H1 (cell line): Measurements from ENCODE around the gene PFDN1. TPM values are rescaled to one million over a fixed set of nuclear protein-coding genes. Genes with fewer than 3 reads are reported as not detected.

Experiments
- CTCF ChIA-PET: fragments of 300-600 bp; sonication (Branson Sonifier 250); formaldehyde crosslinking; loops from one replicate; lab custom pipeline; 2021; ENCODE audit not compliant: partially characterized antibody; lab: Charles Lee
- POLR2A ChIA-PET: fragments of 300-600 bp; sonication (Branson Sonifier 250); formaldehyde crosslinking; loops from one replicate; lab custom pipeline; 2021; ENCODE audit warnings: inconsistent platforms; ENCODE audit not compliant: partially characterized antibody; lab: Charles Lee
- DNase-seq, 2 experiments: peaks; one replicate each; pipeline versions ENCODE4 v3.0.0 to v3.0.0-alpha.2; 2010 to 2022; ENCODE audit warnings: low spot score in 2 of 2, low read depth in 1 of 2, mixed read lengths in 1 of 2
- FAIRE-seq: peaks from 2 replicates; lab custom pipeline; 2011; peaks lifted over from hg19 to GRCh38; lab: Jason Lieb, UNC
- H2AFZ ChIP-seq: 2 replicates; pipeline ENCODE4 v1.8.1; 2012; ENCODE audit warnings: low read length, inconsistent platforms
- H2AK5ac ChIP-seq: 2 replicates; pipeline ENCODE4 v1.6.1; 2013; ENCODE audit warnings: low read depth, low read length
- H2BK120ac ChIP-seq: replicated peaks from 2 replicates; pipeline ENCODE3; 2013; ENCODE audit warnings: low read depth, low read length, inconsistent platforms
- H2BK12ac ChIP-seq: 2 replicates; pipeline ENCODE4 v1.6.1; 2013; ENCODE audit warnings: low read depth, low read length
- H2BK15ac ChIP-seq: 2 replicates; pipeline ENCODE4 v1.6.1; 2013; ENCODE audit warnings: low read length
- H2BK20ac ChIP-seq: 2 replicates; pipeline ENCODE4 v1.6.1; 2013; ENCODE audit warnings: low read length
- H2BK5ac ChIP-seq: 2 replicates; pipeline ENCODE4 v1.6.1; 2013; ENCODE audit warnings: low read depth, low read length
- H3K14ac ChIP-seq: 2 replicates; pipeline ENCODE4 v1.6.1; 2013; ENCODE audit warnings: inconsistent platforms; ENCODE audit not compliant: insufficient read length
- H3K18ac ChIP-seq: 2 replicates; pipeline ENCODE4 v1.6.1; 2013; ENCODE audit warnings: low read length; ENCODE audit errors: extremely low read depth
- H3K23ac ChIP-seq: 2 replicates; pipeline ENCODE4 v1.6.1; 2013; ENCODE audit warnings: inconsistent platforms; ENCODE audit not compliant: insufficient read length
- H3K23me2 ChIP-seq: 2 replicates; pipeline ENCODE4 v1.6.1; 2013; ENCODE audit warnings: low read depth, low read length
- H3K27ac ChIP-seq: 2 replicates; pipeline ENCODE4 v1.6.1; 2011; ENCODE audit warnings: low read depth, low read length, inconsistent platforms
- H3K27me3 ChIP-seq, 4 experiments: replicated peaks in 1 of 4; 1 replicate in 1 of 4; 2 replicates in 3 of 4; pipeline versions ENCODE4 v1.6.1 to v1.8.1; 2011 to 2013; ENCODE audit warnings: low read length in 3 of 4, mild to moderate bottlenecking in 3 of 4, inconsistent platforms in 2 of 4, mixed read lengths in 2 of 4, moderate library complexity in 1 of 4; ENCODE audit not compliant: control insufficient read depth in 3 of 4, insufficient read depth in 3 of 4; ENCODE audit errors: extremely low read depth in 1 of 4
- H3K36me3 ChIP-seq, 4 experiments: 2 replicates each; pipeline versions ENCODE4 v1.6.1 to v1.8.1; 2011 to 2013; ENCODE audit warnings: mild to moderate bottlenecking in 4 of 4, low read length in 3 of 4, moderate library complexity in 2 of 4, control low read depth in 1 of 4, inconsistent platforms in 1 of 4; ENCODE audit not compliant: insufficient read depth in 4 of 4, control insufficient read depth in 2 of 4
- H3K4ac ChIP-seq: replicated peaks from 2 replicates; pipeline ENCODE3; 2013; ENCODE audit warnings: low read length, low read depth, mixed read lengths, inconsistent platforms; ENCODE audit not compliant: insufficient read length
- H3K4me1 ChIP-seq, 4 experiments: replicated peaks in 1 of 4; 1 replicate in 1 of 4; 2 replicates in 3 of 4; pipeline versions ENCODE4 v1.6.1 to v1.8.1; 2011 to 2013; ENCODE audit warnings: low read length in 3 of 4, inconsistent platforms in 2 of 4, mixed read lengths in 1 of 4; ENCODE audit not compliant: insufficient read depth in 4 of 4, control insufficient read depth in 3 of 4
- H3K4me2 ChIP-seq, 2 experiments: 2 replicates each; pipeline versions ENCODE4 v1.6.1 to v1.8.1; 2011 to 2013; ENCODE audit warnings: low read depth in 2 of 2, low read length in 2 of 2, control low read depth in 1 of 2, inconsistent platforms in 1 of 2, mild to moderate bottlenecking in 1 of 2; ENCODE audit not compliant: insufficient read depth in 1 of 2
- H3K4me3 ChIP-seq, 4 experiments: fragments of 200-600, 300-600 bp in 1 of 4; sonication (generic), shearing (Covaris generic), sonication (Bioruptor Twin) in 1 of 4; 2 replicates each; pipeline versions ENCODE4 v1.5.1 to v1.8.1; 2011 to 2016; ENCODE audit warnings: low read length in 4 of 4, low read depth in 3 of 4, control low read depth in 2 of 4, inconsistent platforms in 2 of 4, mild to moderate bottlenecking in 2 of 4, mixed read lengths in 1 of 4, moderate library complexity in 1 of 4; ENCODE audit not compliant: insufficient read depth in 2 of 4; ENCODE audit errors: extremely low read depth in 1 of 4
- H3K56ac ChIP-seq: replicated peaks from 2 replicates; pipeline ENCODE3; 2013; ENCODE audit warnings: low read depth, mild to moderate bottlenecking, mixed read lengths, low read length, inconsistent platforms; ENCODE audit not compliant: insufficient read length
- H3K79me1 ChIP-seq: 2 replicates; pipeline ENCODE4 v1.6.1; 2013; ENCODE audit warnings: low read depth, low read length, control low read depth
- H3K79me2 ChIP-seq, 2 experiments: 2 replicates each; pipeline versions ENCODE4 v1.6.1 to v1.8.1; 2012 to 2013; ENCODE audit warnings: low read length in 2 of 2, mild to moderate bottlenecking in 2 of 2, inconsistent platforms in 1 of 2; ENCODE audit not compliant: insufficient read depth in 2 of 2, control insufficient read depth in 1 of 2
- H3K9ac ChIP-seq, 4 experiments: replicated peaks in 1 of 4; 1 replicate in 1 of 4; 2 replicates in 3 of 4; pipeline versions ENCODE4 v1.6.1 to v1.8.1; 2011 to 2013; ENCODE audit warnings: low read depth in 3 of 4, low read length in 3 of 4, control low read depth in 2 of 4, mild to moderate bottlenecking in 2 of 4, moderate library complexity in 2 of 4, inconsistent platforms in 1 of 4; ENCODE audit errors: extremely low read depth in 1 of 4
- H3K9me3 ChIP-seq, 2 experiments: 2 replicates each; pipeline versions ENCODE4 v1.6.1 to v1.8.1; 2012 to 2013; ENCODE audit warnings: mild to moderate bottlenecking in 2 of 2, moderate library complexity in 2 of 2, control low read depth in 1 of 2, inconsistent platforms in 1 of 2, low read depth in 1 of 2, low read length in 1 of 2, mixed read lengths in 1 of 2; ENCODE audit not compliant: insufficient read depth in 2 of 2
- H4K20me1 ChIP-seq, 2 experiments: replicated peaks in 1 of 2; 2 replicates each; pipeline versions ENCODE3 to v1.8.1; 2011 to 2013; ENCODE audit warnings: inconsistent platforms in 2 of 2, low read length in 2 of 2, mild to moderate bottlenecking in 1 of 2; ENCODE audit not compliant: insufficient read depth in 2 of 2, control insufficient read depth in 1 of 2
- H4K5ac ChIP-seq: 2 replicates; pipeline ENCODE4 v1.6.1; 2013; ENCODE audit warnings: low read length, low read depth, mixed read lengths, inconsistent platforms; ENCODE audit not compliant: insufficient read length
- H4K8ac ChIP-seq: 2 replicates; pipeline ENCODE4 v1.8.0; 2013; ENCODE audit warnings: mild to moderate bottlenecking, moderate library complexity, low read length, inconsistent platforms; ENCODE audit not compliant: insufficient read depth; ENCODE audit errors: extremely low read depth
- H4K91ac ChIP-seq: replicated peaks from 2 replicates; pipeline ENCODE3; 2013; ENCODE audit warnings: low read length, mixed read lengths, inconsistent platforms; ENCODE audit not compliant: insufficient read length
- ASH2L ChIP-seq: fragments of 200-600, 300-600 bp; sonication (generic); IDR thresholded peaks from one replicate; pipeline ENCODE4 v1.7.1; 2017; ENCODE audit warnings: low read length
- BACH1 ChIP-seq: IDR thresholded peaks from 2 replicates; pipeline ENCODE4 v1.6.1; 2012; ENCODE audit warnings: low read length, improper control_type of control experiment
- CBX5 ChIP-seq: fragments of 300-800, 300-1000 bp; sonication (generic); IDR thresholded peaks from 2 replicates; pipeline ENCODE4 v1.7.1; 2016; ENCODE audit warnings: antibody characterized with exemption, low read length, low read depth
- CHD2 ChIP-seq: IDR thresholded peaks from 2 replicates; pipeline ENCODE4 v1.6.1; 2012; ENCODE audit warnings: low read length, improper control_type of control experiment
- NRF1 ChIP-seq: IDR thresholded peaks from 2 replicates; pipeline ENCODE4 v1.6.1; 2011; ENCODE audit warnings: mild to moderate bottlenecking, low read depth, low read length, improper control_type of control experiment
- PHF8 ChIP-seq: fragments of 200-600 bp; sonication (generic); conservative IDR thresholded peaks from 2 replicates; pipeline ENCODE4 v1.7.1; 2012; ENCODE audit warnings: low read depth, mild to moderate bottlenecking, inconsistent platforms, low read length, moderate library complexity
- POU5F1 ChIP-seq: IDR thresholded peaks from 2 replicates; pipeline ENCODE4 v1.6.1; 2011; ENCODE audit warnings: low read depth, mild to moderate bottlenecking, low read length, moderate library complexity
- SAP30 ChIP-seq: fragments of 300-600 bp; sonication (generic); IDR thresholded peaks from 2 replicates; pipeline ENCODE4 v1.7.1; 2012; ENCODE audit warnings: low read length, moderate library complexity, mild to moderate bottlenecking, inconsistent platforms; ENCODE audit not compliant: insufficient read depth, insufficient replicate concordance
- SIN3A ChIP-seq, 2 experiments: IDR thresholded peaks in 1 of 2; conservative IDR thresholded peaks in 1 of 2; 2 replicates each; pipeline ENCODE4 v1.6.1; 2011 to 2012; ENCODE audit warnings: low read length in 2 of 2, improper control_type of control experiment in 1 of 2, low read depth in 1 of 2, mild to moderate bottlenecking in 1 of 2
- SIX5 ChIP-seq: IDR thresholded peaks from 2 replicates; pipeline ENCODE4 v1.6.1; 2011; ENCODE audit warnings: mild to moderate bottlenecking, low read depth, low read length
- WGBS, 2 experiments: shearing (Covaris generic) in 1 of 2; methylation state at CpG; one replicate each; pipeline versions ENCODE4 v1.1.6 to v1.1.7; 2013 to 2015; ENCODE audit warnings: low lambda C conversion rate in 2 of 2, mixed read lengths in 2 of 2, inconsistent platforms in 1 of 2, low coverage in 1 of 2, missing lambda C conversion rate in 1 of 2; ENCODE audit not compliant: insufficient replicate concordance in 2 of 2, insufficient coverage in 1 of 2, insufficient read length in 1 of 2; ENCODE audit errors: extremely low coverage in 1 of 2, missing lambda C conversion rate in 1 of 2; 5-methylcytosine and 5-hydroxymethylcytosine counted together
- polyA plus RNA-seq, 7 experiments: library from polyadenylated mRNA; depleted of rRNA in 3 of 7; stranded (reverse) in 5 of 7; unstranded in 2 of 7; fragments of >200 nt in 5 of 7; fragments of 200-250 nt in 2 of 7; gene quantifications; 1 replicate in 5 of 7; 2 replicates in 1 of 7; 4 replicates in 1 of 7; pipeline versions ENCODE4 v1.2.1 to v1.2.3, GENCODE V29; 2011 to 2013; ENCODE audit warnings: missing spikeins in 2 of 7, mixed read lengths in 2 of 7
- total RNA-seq: library from RNA; stranded (reverse); fragmentation: NEBNext Ultra II Directional; extraction: Animal tissue kit (Norgen Biotek cat#: 25700); gene quantifications from 2 replicates; pipeline ENCODE4 v1.2.1, GENCODE V29; 2021

Gene PFDN1
- total and polyA plus RNA-seq, 2 of the 8 experiments (the other 6 are each of a cell fraction or from before 2014, with no cell fraction given) = 53.0 to 89.6 TPM

GRCh38 chr5:140215276-140215675 lies 87.6 kb downstream of the PFDN1 start:
- no peak overlapping the region for H3K23ac ChIP-seq
- H3K4me2 ChIP-seq = no peak overlapping the region

More at GRCh38 chr5:140215276-140215675, 87.6 kb downstream of the PFDN1 start:
- H3K4me3 ChIP-seq = no peak overlapping the region
- no peak overlapping the region for H3K14ac ChIP-seq
- no peaks in the 10 kb centered on the region for H3K79me2 ChIP-seq
- no peak for DNase-seq
- H3K27me3 ChIP-seq = no peaks in the 10 kb centered on the region
- WGBS, 2 experiments = 87% methylated on average over 1 of the region's 1 CpG; no CpG with 5 or more reads in 1 of the 2 experiments
- no peak overlapping the region for H4K8ac ChIP-seq
- no peak overlapping the region for H3K56ac ChIP-seq
- H3K36me3 ChIP-seq = no peaks in the 10 kb centered on the region
- ChIA-PET POLR2A (interaction anchor here (1.3 kb wide), 1 partner anchor 9 kb away, joined by 3 read pairs; no protein-coding TSS in a partner anchor), CTCF (interaction anchor here (0.6 to 6.0 kb wide), 7 partner anchors 9 to 1137 kb away, joined by 3 to 55 read pairs (median 4); no protein-coding TSS in a partner anchor)
- H3K27ac ChIP-seq = no peak overlapping the region
- no peak overlapping the region for H2BK12ac ChIP-seq
- H2BK120ac ChIP-seq = no peak overlapping the region
- no peak overlapping the region for H2AFZ ChIP-seq
- H3K23me2 ChIP-seq = no peaks in the 10 kb centered on the region
- no peak overlapping the region for H3K4ac ChIP-seq
- no peak overlapping the region for H2AK5ac ChIP-seq
- no peak overlapping the region for H3K18ac ChIP-seq
- no peak overlapping the region for H3K9ac ChIP-seq
- H3K79me1 ChIP-seq = no peaks in the 10 kb centered on the region
- no peak overlapping the region for H2BK15ac ChIP-seq
- no peak overlapping the region for H2BK5ac ChIP-seq
- H3K4me1 ChIP-seq = peaks cover 0 to 4% (median 0%) of the 10 kb centered on the region in 4 experiments; a peak in 1 of 7 replicates
- H4K5ac ChIP-seq = no peak overlapping the region
- no peaks in the 10 kb centered on the region for H4K20me1 ChIP-seq
- no peak overlapping the region for H2BK20ac ChIP-seq
- no peak overlapping the region for H4K91ac ChIP-seq
- no peak for FAIRE-seq
- no peak for TF ChIP-seq PHF8
- TF ChIP-seq SIX5 = no peak
- no peak for TF ChIP-seq CHD2
- TF ChIP-seq SAP30 = no peak
- TF ChIP-seq NRF1 = no peak
- no peak for TF ChIP-seq POU5F1
- TF ChIP-seq BACH1 = no peak
- no peak for TF ChIP-seq SIN3A (conservative IDR thresholded peaks at IDR 0.05 in 1 of 2, IDR thresholded peaks at IDR 0.05 in 1 of 2; ENCODE audit: low read depth in 1 of 2, low read length in 2 of 2)
- TF ChIP-seq ASH2L = no peak
- no peak for TF ChIP-seq CBX5
- H3K9me3 ChIP-seq = no peaks in the 10 kb centered on the region
